ENCODE measurements around the gene HASPIN.

HASPIN gene

GRCh38 chr17:3762922-3763776, 39.4 kb downstream of the HASPIN start:
- no peak overlapping the region for H3K4me3 ChIP-seq (replicated peaks in 1 of 2; ENCODE audit: low read depth in 2 of 2, low read length in 2 of 2)
- DNase-seq (ENCODE audit: low read depth in 2 of 2), result no peak
- no peak for TF ChIP-seq CTCF (IDR thresholded peaks at IDR 0.05; ENCODE audit: low read depth, low read length)

- no peak for TF ChIP-seq CTCF (IDR thresholded peaks at IDR 0.05; ENCODE audit: low read depth, low read length)
- no peak overlapping the region for H3K4me3 ChIP-seq (replicated peaks in 1 of 2; ENCODE audit: low read depth in 2 of 2, low read length in 2 of 2)
- DNase-seq (ENCODE audit: low read depth in 2 of 2), result no peak
Measured at GRCh38 chr17:3763777-3764170, 40.1 kb downstream of the HASPIN start.

- DNase-seq (ENCODE audit: low read depth in 2 of 2), result no peak
- H3K4me3 ChIP-seq (replicated peaks in 1 of 2; ENCODE audit: low read depth in 2 of 2, low read length in 2 of 2), result no peak overlapping the region
- TF ChIP-seq CTCF (IDR thresholded peaks at IDR 0.05; ENCODE audit: low read depth, low read length), result no peak
Measured at GRCh38 chr17:3765981-3766380, 42.3 kb downstream of the HASPIN start.

GRCh38 chr17:3766779-3767178, 43.1 kb downstream of the HASPIN start:
- no peak for DNase-seq (ENCODE audit: low read depth in 2 of 2)
- no peak overlapping the region for H3K4me3 ChIP-seq (replicated peaks in 1 of 2; ENCODE audit: low read depth in 2 of 2, low read length in 2 of 2)
- no peak for TF ChIP-seq CTCF (IDR thresholded peaks at IDR 0.05; ENCODE audit: low read depth, low read length)

- DNase-seq (ENCODE audit: low read depth in 2 of 2), result no peak
- H3K4me3 ChIP-seq (replicated peaks in 1 of 2; ENCODE audit: low read depth in 2 of 2, low read length in 2 of 2), result no peak overlapping the region
- TF ChIP-seq CTCF (IDR thresholded peaks at IDR 0.05; ENCODE audit: low read depth, low read length), result no peak
Measured at GRCh38 chr17:3768341-3768740, 44.6 kb downstream of the HASPIN start.

- H3K4me3 ChIP-seq (replicated peaks in 1 of 2; ENCODE audit: low read depth in 2 of 2, low read length in 2 of 2), result no peak overlapping the region
- no peak for TF ChIP-seq CTCF (IDR thresholded peaks at IDR 0.05; ENCODE audit: low read depth, low read length)
- DNase-seq (ENCODE audit: low read depth in 2 of 2), result no peak
Measured at GRCh38 chr17:3768769-3769168, 45.1 kb downstream of the HASPIN start.

GRCh38 chr17:3770466-3770865, 46.8 kb downstream of the HASPIN start:
- DNase-seq (ENCODE audit: low read depth in 2 of 2), result no peak
- no peak overlapping the region for H3K4me3 ChIP-seq (replicated peaks in 1 of 2; ENCODE audit: low read depth in 2 of 2, low read length in 2 of 2)

More at GRCh38 chr17:3770466-3770865, 46.8 kb downstream of the HASPIN start:
- TF ChIP-seq CTCF (IDR thresholded peaks at IDR 0.05; ENCODE audit: low read depth, low read length), result no peak

Data from cardiac fibroblast (primary cell).